HCT116 (cell line): ENCODE measurements around the gene SLITRK4. TPM values are rescaled to one million over a fixed set of nuclear protein-coding genes. Genes with fewer than 3 reads are reported as not detected.

Source experiments
- ATAC-seq: fragments of 200-7000 bp; cut with Tn5 transposase; 2 replicates; pipeline ENCODE4 v1.9.1; 2020; ENCODE audit warnings: mild to moderate bottlenecking, moderate library complexity
- BruUV-seq: library from RNA; stranded (reverse); fragments of 400-500 nt; replicated peaks from 2 replicates; lab custom pipeline; 2021; lab: Mats Ljungman, UMichigan
- CTCF ChIA-PET: fragments of 300-600 bp; sonication (Branson Sonifier 250); formaldehyde crosslinking; loops from one replicate; lab custom pipeline; 2021; ENCODE audit warnings: antibody characterized with exemption; lab: Charles Lee
- POLR2A ChIA-PET: fragments of 300-600, 350-600 bp; sonication (Branson Sonifier 250); formaldehyde crosslinking; loops from one replicate; lab custom pipeline; 2021; ENCODE audit warnings: antibody characterized with exemption; lab: Charles Lee
- RAD21 ChIA-PET, 2 experiments: fragments of 300-600 bp; sonication (Branson Sonifier 250); formaldehyde crosslinking; loops; one replicate each; lab custom pipeline; 2023; ENCODE audit warnings: low total read pairs in 2 of 2; ENCODE audit not compliant: uncharacterized antibody in 2 of 2, unreplicated experiment in 2 of 2, low non-redundant PET in 1 of 2; lab: Charles Lee
- DNase-seq: peaks from one replicate; pipeline ENCODE4 v3.0.0-alpha.2; 2010; ENCODE audit warnings: low read depth, low spot score
- H2AFZ ChIP-seq: fragments of 200-600 bp; shearing (Covaris generic), sonication (generic); 2 replicates; pipeline ENCODE4 v1.6.1; 2017; ENCODE audit warnings: low read depth, mixed run types, mixed read lengths, antibody characterized with exemption, low read length; ENCODE audit not compliant: poor library complexity, severe bottlenecking
- H3K27ac ChIP-seq: 2 replicates; pipeline ENCODE4 v1.5.1; 2012; ENCODE audit warnings: low read depth, low read length
- H3K27me3 ChIP-seq: fragments of 200-600 bp; sonication (generic); 2 replicates; pipeline ENCODE4 v1.6.1; 2016; ENCODE audit warnings: mixed run types, low read length, mixed read lengths; ENCODE audit not compliant: insufficient read depth
- H3K36me3 ChIP-seq, 2 experiments: fragments of 200-500 bp in 1 of 2; fragments of 200-600 bp in 1 of 2; sonication (Bioruptor generic) in 1 of 2; sonication (generic) in 1 of 2; 2 replicates each; pipeline versions ENCODE4 v1.5.1 to v1.6.1; 2014 to 2016; ENCODE audit warnings: low read length in 2 of 2, inconsistent platforms in 1 of 2, mixed read lengths in 1 of 2, mixed run types in 1 of 2; ENCODE audit not compliant: insufficient read depth in 2 of 2, control insufficient read depth in 1 of 2
- H3K4me1 ChIP-seq, 2 experiments: fragments of 200-600 bp in 1 of 2; sonication (generic) in 1 of 2; 2 replicates each; pipeline versions ENCODE4 v1.5.1 to v1.6.1; 2012 to 2017; ENCODE audit warnings: low read length in 2 of 2, inconsistent platforms in 1 of 2, mild to moderate bottlenecking in 1 of 2, mixed read lengths in 1 of 2, mixed run types in 1 of 2, moderate library complexity in 1 of 2; ENCODE audit not compliant: insufficient read depth in 2 of 2, control insufficient read depth in 1 of 2
- H3K4me2 ChIP-seq: fragments of 200-600 bp; sonication (generic); 2 replicates; pipeline ENCODE4 v1.6.1; 2017; ENCODE audit warnings: mixed run types, low read length, mixed read lengths
- H3K4me3 ChIP-seq, 2 experiments: fragments of 200-600 bp in 1 of 2; sonication (generic) in 1 of 2; replicated peaks in 1 of 2; 2 replicates each; pipeline ENCODE4 v1.5.1; 2011 to 2016; ENCODE audit warnings: low read length in 2 of 2, control low read depth in 1 of 2, low read depth in 1 of 2, mild to moderate bottlenecking in 1 of 2, mixed read lengths in 1 of 2, mixed run types in 1 of 2
- H3K79me2 ChIP-seq: fragments of 200-600 bp; sonication (generic); 2 replicates; pipeline ENCODE4 v1.6.1; 2017; ENCODE audit warnings: mild to moderate bottlenecking, mixed run types, low read length, moderate library complexity, mixed read lengths; ENCODE audit not compliant: insufficient read depth
- H3K9ac ChIP-seq: fragments of 200-600 bp; sonication (generic); 2 replicates; pipeline ENCODE4 v1.6.1; 2016; ENCODE audit warnings: low read length, mixed read lengths
- H3K9me2 ChIP-seq: fragments of 200-600 bp; sonication (generic), shearing (Covaris generic); 2 replicates; pipeline ENCODE4 v1.6.1; 2017; ENCODE audit warnings: mixed run types, mild to moderate bottlenecking, moderate library complexity; ENCODE audit not compliant: insufficient read depth
- H3K9me3 ChIP-seq, 2 experiments: fragments of 200-500 bp in 1 of 2; fragments of 200-600 bp in 1 of 2; sonication (Bioruptor generic) in 1 of 2; sonication (generic) in 1 of 2; 2 replicates each; pipeline ENCODE4 v1.6.1; 2014 to 2017; ENCODE audit warnings: low read length in 2 of 2, mixed read lengths in 2 of 2, inconsistent platforms in 1 of 2, low read depth in 1 of 2, mild to moderate bottlenecking in 1 of 2, mixed run types in 1 of 2, moderate library complexity in 1 of 2; ENCODE audit not compliant: control insufficient read depth in 1 of 2, insufficient read depth in 1 of 2
- H4K20me1 ChIP-seq: fragments of 200-600 bp; sonication (generic), shearing (Covaris generic); 2 replicates; pipeline ENCODE4 v1.6.1; 2017; ENCODE audit warnings: mixed run types, mild to moderate bottlenecking, moderate library complexity; ENCODE audit not compliant: insufficient read depth
- CBX3 ChIP-seq: IDR thresholded peaks from 2 replicates; pipeline ENCODE4 v1.6.1; 2012; ENCODE audit warnings: low read depth
- CEBPB ChIP-seq: IDR thresholded peaks from 2 replicates; pipeline ENCODE4 v1.6.1; 2012; ENCODE audit warnings: low read depth
- EGR1 ChIP-seq: IDR thresholded peaks from 2 replicates; pipeline ENCODE4 v1.6.1; 2012; ENCODE audit warnings: low read depth
- ELF1 ChIP-seq: IDR thresholded peaks from 2 replicates; pipeline ENCODE4 v1.6.1; 2012; ENCODE audit warnings: low read depth, borderline replicate concordance
- EZH2phosphoT487 ChIP-seq: fragments of 200-600 bp; IDR thresholded peaks from 2 replicates; pipeline ENCODE4 v1.6.1; 2018; ENCODE audit warnings: antibody characterized with exemption, borderline replicate concordance
- FOSL1 ChIP-seq: IDR thresholded peaks from 2 replicates; pipeline ENCODE4 v1.6.1; 2012; ENCODE audit warnings: low read depth
- MAX ChIP-seq: IDR thresholded peaks from 2 replicates; pipeline ENCODE4 v1.6.1; 2012
- POLR2A ChIP-seq: IDR thresholded peaks from 2 replicates; pipeline ENCODE4 v1.7.0; 2011; ENCODE audit warnings: borderline replicate concordance; ENCODE audit not compliant: insufficient read depth, insufficient read length; ENCODE audit errors: extremely low read depth
- POLR2AphosphoS5 ChIP-seq: IDR thresholded peaks from 2 replicates; pipeline ENCODE4 v1.6.1; 2011; ENCODE audit warnings: mild to moderate bottlenecking, low read depth, low read length, moderate library complexity
- RAD21 ChIP-seq: IDR thresholded peaks from 2 replicates; pipeline ENCODE4 v1.6.1; 2012; ENCODE audit warnings: low read depth, mild to moderate bottlenecking
- REST ChIP-seq: IDR thresholded peaks from 2 replicates; pipeline ENCODE4 v1.6.1; 2012; ENCODE audit warnings: low read depth
- SIN3A ChIP-seq: IDR thresholded peaks from 2 replicates; pipeline ENCODE4 v1.6.1; 2012; ENCODE audit warnings: low read depth
- SP1 ChIP-seq: IDR thresholded peaks from 2 replicates; pipeline ENCODE4 v1.6.1; 2012; ENCODE audit warnings: low read depth
- SRF ChIP-seq: IDR thresholded peaks from 2 replicates; pipeline ENCODE4 v1.6.1; 2012; ENCODE audit warnings: low read depth
- TCF7L2 ChIP-seq: IDR thresholded peaks from 2 replicates; pipeline ENCODE4 v1.7.0; 2011; ENCODE audit warnings: borderline replicate concordance, inconsistent platforms; ENCODE audit not compliant: insufficient read depth, insufficient read length; ENCODE audit errors: extremely low read depth
- YY1 ChIP-seq: IDR thresholded peaks from 2 replicates; pipeline ENCODE4 v1.6.1; 2011; ENCODE audit warnings: low read length, low read depth, moderate library complexity, mild to moderate bottlenecking; ENCODE audit not compliant: insufficient replicate concordance; ENCODE audit errors: extremely low read depth
- ZBTB33 ChIP-seq: IDR thresholded peaks from 2 replicates; pipeline ENCODE4 v1.6.1; 2011; ENCODE audit warnings: mild to moderate bottlenecking, low read length, moderate library complexity; ENCODE audit not compliant: insufficient replicate concordance; ENCODE audit errors: extremely low read depth
- ZNF274 ChIP-seq: fragments of 200-500 bp; sonication (Bioruptor generic); IDR thresholded peaks from 2 replicates; pipeline ENCODE4 v1.6.1; 2014; ENCODE audit warnings: mild to moderate bottlenecking, low read depth, low read length, inconsistent platforms
- intact Hi-C: fragments of 100-400 bp; cut with micrococcal nuclease; formaldehyde crosslinking; loops from 2 replicates; pipeline ENCODE4 v1.10.0; 2022
- total RNA-seq: library from RNA; stranded (reverse); gene quantifications from one replicate; pipeline ENCODE4 v1.2.1, GENCODE V29; 2021; ENCODE audit not compliant: unreplicated experiment

The SLITRK4 gene
- total RNA-seq, 1 experiment from 2014 or later: not detected

GRCh38 chrX:143601809-143602208 is 34.1 kb downstream of the SLITRK4 start:
- POLR2A ChIA-PET: no interaction called here
- BruUV-seq: no TSS peak
- intact Hi-C loops: no loop called here

More at GRCh38 chrX:143601809-143602208, 34.1 kb downstream of the SLITRK4 start:
- Histone ChIP-seq H3K27me3 (no peaks in the 10 kb centered on the region), H3K4me2 (no peak overlapping the region), H3K9me3 (no peaks in the 10 kb centered on the region), H2AFZ (no peak overlapping the region), H4K20me1 (no peaks in the 10 kb centered on the region), H3K4me3 (no peak overlapping the region), H3K9me2 (no peaks in the 10 kb centered on the region), H3K36me3 (no peaks in the 10 kb centered on the region), H3K79me2 (no peaks in the 10 kb centered on the region), H3K4me1 (no peaks in the 10 kb centered on the region), H3K27ac (no peak overlapping the region), H3K9ac (no peak overlapping the region)
- DNase-seq: no peak
- ChIA-PET CTCF (no interaction called here), RAD21 (no interaction called here)
- no peak for ATAC-seq
- TF ChIP-seq TCF7L2: no peak
- TF ChIP-seq SRF: no peak
- no peak for TF ChIP-seq SIN3A
- TF ChIP-seq EGR1: no peak
- no peak for TF ChIP-seq CBX3
- no peak for TF ChIP-seq RAD21
- TF ChIP-seq CEBPB: no peak
- TF ChIP-seq YY1: no peak
- no peak for TF ChIP-seq FOSL1
- no peak for TF ChIP-seq SP1
- TF ChIP-seq ELF1: no peak
- no peak for TF ChIP-seq ZNF274
- no peak for TF ChIP-seq MAX
- no peak for TF ChIP-seq REST
- TF ChIP-seq POLR2AphosphoS5: no peak
- no peak for TF ChIP-seq EZH2phosphoT487
- TF ChIP-seq POLR2A: no peak
- TF ChIP-seq ZBTB33: no peak
